ENCODE data around the gene ANKRD9. TPM values are rescaled to one million over a fixed set of nuclear protein-coding genes. Genes with fewer than 3 reads are reported as not detected.

Gene ANKRD9
- total and polyA plus RNA-seq, 2 donors (not counting 3 experiments of a cell fraction or from before 2014, with no cell fraction given): 21.0 to 24.6 TPM

GRCh38 chr14:102540315-102541028 lies 30.9 kb upstream of the ANKRD9 start:
- no peaks in the 10 kb centered on the region for H3K36me3 ChIP-seq (ENCODE audit: control insufficient read depth in 2 of 2, extremely low read depth in 1 of 2, insufficient read depth in 2 of 2, low read length in 2 of 2)
- ChIA-PET POLR2A (no interaction called here), CTCF (interaction anchor here (1.1 kb wide), 1 partner anchor 9 kb away, joined by 3 read pairs; no protein-coding TSS in a partner anchor)
- no peak for DNase-seq (ENCODE audit: low read depth, low spot score)
- no peak overlapping the region for H3K27ac ChIP-seq (ENCODE audit: insufficient read depth, low read depth, low read length)
- FAIRE-seq: no peak
- no peak overlapping the region for H3K4me2 ChIP-seq (ENCODE audit: insufficient read depth, low read length)
- no peaks in the 10 kb centered on the region for H4K20me1 ChIP-seq (replicated peaks; ENCODE audit: control insufficient read depth, extremely low read depth, insufficient read depth, low read length)
- H3K9me1 ChIP-seq (replicated peaks; ENCODE audit: control insufficient read depth, extremely low read depth, insufficient read depth, low read length): no peaks in the 10 kb centered on the region
- H2AFZ ChIP-seq (ENCODE audit: low read depth, low read length): no peak overlapping the region
- H3K4me3 ChIP-seq (replicated peaks in 1 of 3; ENCODE audit: insufficient read depth in 1 of 3, low read depth in 1 of 3, low read length in 3 of 3): no peak overlapping the region
- intact Hi-C loops (cut with micrococcal nuclease) (loop anchor here (5.0 kb wide), 1 partner anchor 52 kb away; the partner anchor contains the start of gene RCOR1), dilution Hi-C loops (cut with MboI; ENCODE audit: extremely low pct_ligation_motif_present, low sequenced_read_pairs) (no loop called here)
- no TSS peak for BruUV-seq (replicated peaks)
- H3K79me2 ChIP-seq (ENCODE audit: control insufficient read depth, insufficient read depth, low read length): no peaks in the 10 kb centered on the region
- no peaks in the 10 kb centered on the region for H3K9me3 ChIP-seq (replicated peaks; ENCODE audit: control insufficient read depth, insufficient read depth, low read length)
- TF ChIP-seq MYC (IDR thresholded peaks at IDR 0.05; ENCODE audit: low read depth, low read length) (no peak), POLR2A (IDR thresholded peaks at IDR 0.05; ENCODE audit: low read depth, low read length) (no peak), MAX (IDR thresholded peaks at IDR 0.05; ENCODE audit: insufficient read depth, insufficient read length) (no peak), EZH2 (IDR thresholded peaks at IDR 0.05; ENCODE audit: borderline replicate concordance, low read depth, low read length, severe bottlenecking) (no peak), CTCF (IDR thresholded peaks at IDR 0.05; ENCODE audit: extremely low read depth in 1 of 2, insufficient read depth in 1 of 2, low read depth in 1 of 2, low read length in 2 of 2) (no peak), POLR2AphosphoS5 (IDR thresholded peaks at IDR 0.05; ENCODE audit: insufficient read depth, low read depth, low read length) (no peak), JUN (IDR thresholded peaks at IDR 0.05; ENCODE audit: borderline replicate concordance, insufficient read depth, insufficient read length, low read depth) (no peak), GATA2 (IDR thresholded peaks at IDR 0.05; ENCODE audit: insufficient read depth, insufficient read length, low read depth, low read length) (no peak), FOS (IDR thresholded peaks at IDR 0.05; ENCODE audit: borderline replicate concordance, insufficient read depth, low read length) (no peak)
- peaks cover 13 to 16% of the 10 kb centered on the region in 2 experiments for H3K27me3 ChIP-seq (ENCODE audit: control insufficient read depth in 2 of 2, insufficient read depth in 2 of 2, low read length in 2 of 2)
- H3K9ac ChIP-seq (replicated peaks; ENCODE audit: extremely low read depth, insufficient read depth, low read length): no peak overlapping the region
- no peaks in the 10 kb centered on the region for H3K4me1 ChIP-seq (ENCODE audit: control insufficient read depth, extremely low read depth, insufficient read depth, low read length)
